NCI-H2171 (cell line): Measurements from ENCODE around the gene KDM3A.
"Not testable (repeated sequence)": the region's sequence is repeated elsewhere in the genome, so short reads cannot be mapped to it uniquely, and the experiment has no call there.

Experiments
- DNase-seq: peaks from one replicate; lab custom pipeline; 2025; lab: John Stamatoyannopoulos, UW

Gene KDM3A

DNA sequence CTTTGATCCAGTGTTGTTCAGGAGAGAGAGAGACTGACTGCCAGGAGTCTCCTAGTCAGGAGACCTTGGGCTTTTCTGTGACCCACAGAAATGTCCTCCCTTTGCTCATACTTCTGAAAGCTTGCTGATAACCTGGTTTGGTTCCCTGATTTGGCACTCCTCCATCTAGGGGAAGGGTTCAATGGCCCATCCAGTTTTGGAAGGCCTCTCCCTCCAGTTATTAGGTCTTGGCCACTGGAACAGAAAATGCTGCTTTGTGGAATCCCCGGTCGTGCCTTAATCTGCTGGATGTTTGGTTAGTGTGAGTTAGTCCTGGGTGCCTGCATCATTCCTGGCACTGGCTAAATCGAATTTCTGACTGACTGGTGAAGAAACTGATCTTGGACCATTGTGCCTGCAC lies 35.7 kb downstream of the KDM3A start:
- no peak for DNase-seq

DNA sequence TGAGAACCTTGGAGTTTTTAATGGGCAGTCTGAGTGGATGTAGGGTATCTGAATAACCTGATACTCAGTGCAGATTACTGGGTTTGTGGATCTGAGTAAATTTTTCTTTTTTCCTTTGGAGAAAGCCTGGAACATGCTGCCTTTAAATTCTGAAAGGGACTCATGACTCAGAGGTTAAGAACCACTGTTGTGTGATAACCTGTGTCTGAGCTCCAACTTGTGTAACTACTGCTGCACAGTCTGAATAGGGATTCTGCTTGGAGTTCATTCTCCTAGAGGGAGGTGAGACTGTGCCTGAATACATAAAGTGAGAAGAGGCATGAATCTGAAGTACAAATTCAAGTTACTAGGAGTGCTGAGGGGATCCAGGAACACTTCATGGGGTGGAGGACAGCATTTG lies 36.2 kb downstream of the KDM3A start:
- DNase-seq: no peak

DNA sequence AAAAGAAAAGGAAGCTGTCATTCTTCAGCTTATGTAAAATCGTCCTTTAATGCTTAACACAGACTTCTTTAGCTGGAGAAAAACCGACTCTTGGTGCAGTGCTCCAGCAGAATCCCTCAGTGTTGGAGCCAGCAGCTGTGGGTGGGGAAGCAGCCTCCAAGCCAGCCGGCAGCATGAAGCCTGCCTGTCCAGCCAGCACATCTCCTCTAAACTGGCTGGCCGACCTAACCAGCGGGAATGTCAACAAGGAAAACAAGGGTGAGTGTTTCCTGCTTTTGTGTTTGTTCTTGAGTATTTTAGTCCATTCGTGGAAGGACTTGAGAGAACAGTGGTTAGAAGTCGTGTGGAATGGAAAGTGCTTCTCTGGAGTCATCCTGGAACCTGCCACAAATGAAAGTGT lies 38.9 kb downstream of the KDM3A start:
- no peak for DNase-seq

DNA sequence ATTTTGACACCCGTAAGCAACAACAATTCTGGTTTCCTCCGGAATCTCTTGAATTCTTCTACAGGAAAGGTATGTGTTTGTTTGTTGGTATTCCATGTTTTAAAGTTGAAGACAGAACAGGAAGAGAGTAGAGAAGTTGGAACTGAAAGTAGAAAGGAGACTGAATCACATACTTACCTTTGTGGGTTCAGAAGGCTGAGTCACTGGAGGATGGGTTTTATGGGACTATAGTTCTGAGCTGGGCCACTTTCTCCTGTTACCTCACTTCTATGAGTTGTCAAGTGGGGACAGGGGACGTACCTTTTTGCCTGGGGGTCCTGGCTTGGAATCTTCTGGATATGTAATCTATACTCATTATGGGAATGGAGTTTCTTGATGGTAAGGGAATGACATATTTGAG lies 40.9 kb downstream of the KDM3A start:
- no peak for DNase-seq

DNA sequence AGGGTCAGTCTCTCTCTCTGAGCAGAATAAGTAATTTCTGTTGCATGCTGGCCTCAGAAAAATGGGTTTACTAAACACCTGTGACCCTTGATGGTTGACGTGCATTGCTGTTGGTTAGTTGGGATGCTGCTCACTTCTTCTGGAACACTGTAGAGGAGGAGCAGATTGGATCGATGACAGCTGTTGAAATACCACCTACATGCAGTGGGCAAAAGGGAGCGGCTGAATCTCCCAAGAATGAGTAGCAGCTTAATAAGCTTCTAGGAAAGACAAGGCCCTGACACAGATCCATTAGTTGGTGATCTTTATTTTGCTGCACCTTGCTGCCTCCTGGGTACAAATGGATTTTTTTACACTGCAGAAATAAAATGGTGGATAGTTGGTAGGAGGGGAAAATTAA lies 43.2 kb downstream of the KDM3A start:
- no peak for DNase-seq

DNA sequence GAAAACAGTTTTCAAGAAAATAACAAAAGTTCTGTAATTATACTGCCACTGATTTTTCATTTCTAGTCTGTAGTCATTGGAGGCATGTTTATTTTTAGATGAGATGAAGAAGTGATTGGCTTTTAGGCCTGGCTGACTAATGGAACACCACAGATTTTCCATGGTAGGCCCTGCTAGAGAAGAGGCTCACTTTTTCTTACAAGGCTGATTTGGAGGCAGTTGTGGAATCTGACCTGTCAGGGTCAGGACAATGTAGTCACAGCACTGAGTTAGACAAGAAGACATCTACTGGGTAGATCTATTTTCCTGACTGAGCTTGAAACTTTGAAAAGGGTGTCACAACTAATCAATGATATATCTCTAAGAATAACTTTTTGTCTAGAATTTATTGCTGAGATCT lies 43.9 kb downstream of the KDM3A start:
- DNase-seq: no peak

GRCh38 chr2:86485802-86486201 lies 44.6 kb downstream of the KDM3A start:
- no peak for DNase-seq

GRCh38 chr2:86487062-86487461 lies 45.9 kb downstream of the KDM3A start:
- DNase-seq: no peak

- no peak for DNase-seq
Observed at GRCh38 chr2:86488561-86489250, 47.5 kb downstream of the KDM3A start.

GRCh38 chr2:86489542-86489941 lies 48.4 kb downstream of the KDM3A start:
- DNase-seq: no peak

- DNase-seq: no peak
Observed at GRCh38 chr2:86490245-86490644, 49.1 kb downstream of the KDM3A start.

- DNase-seq: no peak
Observed at GRCh38 chr2:86491088-86491487, 49.9 kb downstream of the KDM3A start.

DNA sequence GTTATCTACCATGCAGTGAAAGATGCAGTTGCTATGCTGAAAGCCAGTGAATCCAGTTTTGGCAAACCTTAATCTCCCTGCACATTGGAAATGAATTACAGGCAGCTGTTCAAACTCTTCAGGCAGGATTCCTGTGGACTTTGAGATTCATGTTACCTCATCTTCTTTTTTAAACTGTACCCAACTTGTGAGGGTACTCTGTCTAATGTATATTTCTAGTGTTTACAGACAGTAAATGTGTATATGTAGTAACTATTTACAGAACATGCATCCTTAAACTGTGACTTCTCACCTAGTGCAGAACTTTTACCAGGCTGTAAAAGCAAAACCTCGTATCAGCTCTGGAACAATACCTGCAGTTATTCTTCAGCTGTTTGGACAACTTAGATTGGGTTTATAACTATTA lies 50.9 kb downstream of the KDM3A start:
- no peak for DNase-seq

GRCh38 chr2:86496391-86496790 lies 55.2 kb downstream of the KDM3A start:
- not testable (repeated sequence) for DNase-seq

GRCh38 chr2:86498468-86499260 lies 57.5 kb downstream of the KDM3A start:
- no peak for DNase-seq

DNA sequence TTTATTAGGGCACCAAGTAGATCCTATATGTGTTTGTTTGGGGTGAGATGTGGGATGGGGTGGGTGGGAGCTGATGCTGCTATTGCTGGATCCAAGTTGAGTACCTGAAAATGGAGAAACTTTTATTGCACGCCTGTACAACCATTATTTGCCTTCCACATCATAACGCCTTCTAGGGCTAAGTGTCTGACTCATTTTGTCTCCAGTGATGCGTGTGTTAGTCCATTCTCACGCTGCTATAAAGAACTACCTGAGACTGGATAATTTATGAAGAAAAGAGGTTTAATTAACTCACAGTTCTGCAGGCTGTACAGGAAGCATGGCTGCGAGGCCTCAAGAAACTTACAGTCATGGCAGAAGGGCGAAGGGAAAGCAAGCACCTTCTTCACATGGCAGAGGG lies 58.2 kb downstream of the KDM3A start:
- DNase-seq: no peak

DNA sequence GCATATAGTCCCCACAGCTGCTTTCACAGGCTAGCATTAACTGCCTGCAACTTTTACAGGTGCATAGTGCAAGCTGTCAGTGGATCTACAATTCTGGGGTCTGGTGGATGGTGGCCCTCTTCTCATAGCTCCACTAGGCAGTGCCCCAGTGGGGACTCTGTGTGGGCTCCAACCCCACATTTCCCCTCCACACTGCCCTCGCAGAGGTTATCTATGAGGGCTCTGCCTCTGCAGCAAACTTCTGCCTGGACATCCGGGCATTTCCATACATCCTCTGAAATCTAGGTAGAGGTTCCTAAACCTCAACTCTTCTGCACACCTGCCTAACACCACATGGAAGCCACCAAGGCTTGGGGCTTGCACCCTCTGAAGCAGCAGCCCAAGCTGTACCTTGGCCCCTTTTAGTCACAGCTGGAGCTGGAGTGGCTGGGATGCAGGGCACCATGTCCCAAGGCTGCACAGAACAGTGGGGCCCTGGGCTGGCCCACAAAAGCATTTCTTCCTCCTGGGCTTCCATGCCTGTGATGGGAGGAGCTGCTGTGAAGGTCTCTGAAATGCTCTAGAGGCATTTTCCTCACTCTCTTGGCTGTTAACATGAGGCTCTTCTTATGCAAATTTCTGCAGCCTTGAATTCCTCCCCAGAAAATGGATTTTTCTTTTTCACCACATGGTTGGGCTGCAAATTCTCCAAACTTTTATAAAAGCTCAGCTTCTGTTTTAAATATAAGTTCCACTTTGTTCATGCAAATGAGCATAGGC lies 59.3 kb downstream of the KDM3A start:
- DNase-seq: no peak

DNA sequence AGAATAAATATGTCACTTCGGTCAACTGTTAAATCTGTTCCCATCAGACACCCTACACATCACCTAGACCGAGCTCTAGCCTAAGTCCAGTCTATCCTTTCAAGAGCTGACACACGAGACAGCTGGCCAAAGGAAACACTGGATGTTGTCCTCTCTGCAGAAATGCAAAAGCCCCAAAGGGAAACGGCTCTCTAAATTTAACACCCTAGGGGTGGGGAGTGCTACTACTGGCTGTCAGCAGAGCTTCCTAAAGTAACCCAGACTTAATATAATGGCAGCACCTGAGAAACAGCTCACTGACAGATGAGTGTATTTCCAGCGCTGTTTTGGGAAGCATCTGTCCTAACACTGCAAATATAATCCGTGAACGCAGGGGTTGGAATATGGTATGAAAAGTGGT lies 66.4 kb downstream of the KDM3A start:
- DNase-seq: no peak

GRCh38 chr2:86510436-86510933 lies 69.3 kb downstream of the KDM3A start:
- no peak for DNase-seq

DNA sequence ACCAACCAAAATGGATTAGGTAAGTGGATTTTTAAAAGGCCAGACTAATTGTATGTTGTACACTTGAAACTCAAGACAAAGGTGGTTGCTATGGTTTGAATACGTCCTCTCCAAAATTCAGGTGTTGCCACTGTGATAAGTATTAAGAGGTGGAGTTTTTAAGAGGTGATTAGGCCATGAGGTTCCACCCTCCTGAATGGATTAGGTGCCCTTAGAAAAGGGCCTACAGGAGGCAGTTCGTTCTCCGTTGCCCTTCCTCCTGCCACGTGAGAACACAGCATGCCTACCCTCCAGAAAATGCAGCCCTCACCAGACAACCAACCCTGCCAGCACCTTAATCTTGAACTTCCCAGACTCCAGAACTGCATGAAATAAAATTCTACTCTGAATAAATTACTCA lies 70.9 kb downstream of the KDM3A start:
- DNase-seq: no peak

DNA sequence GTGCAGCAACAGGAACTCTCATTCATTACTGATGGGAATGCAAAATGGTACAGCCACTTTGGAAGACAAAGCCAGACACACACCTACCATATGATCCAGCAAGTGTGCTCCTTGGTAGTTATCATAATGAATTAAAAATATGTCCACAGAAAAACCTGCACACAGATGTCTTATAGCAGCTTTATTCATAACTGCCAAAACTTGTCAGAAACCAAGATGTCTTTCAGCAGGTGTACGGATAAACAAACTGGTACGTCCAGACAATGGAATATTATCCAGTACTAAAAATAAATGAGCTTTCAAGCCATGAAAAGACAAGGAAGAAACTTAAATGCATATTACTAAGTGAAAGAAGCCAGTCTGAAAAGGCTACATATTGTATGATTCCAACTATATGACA lies 71.7 kb downstream of the KDM3A start:
- no peak for DNase-seq

DNA sequence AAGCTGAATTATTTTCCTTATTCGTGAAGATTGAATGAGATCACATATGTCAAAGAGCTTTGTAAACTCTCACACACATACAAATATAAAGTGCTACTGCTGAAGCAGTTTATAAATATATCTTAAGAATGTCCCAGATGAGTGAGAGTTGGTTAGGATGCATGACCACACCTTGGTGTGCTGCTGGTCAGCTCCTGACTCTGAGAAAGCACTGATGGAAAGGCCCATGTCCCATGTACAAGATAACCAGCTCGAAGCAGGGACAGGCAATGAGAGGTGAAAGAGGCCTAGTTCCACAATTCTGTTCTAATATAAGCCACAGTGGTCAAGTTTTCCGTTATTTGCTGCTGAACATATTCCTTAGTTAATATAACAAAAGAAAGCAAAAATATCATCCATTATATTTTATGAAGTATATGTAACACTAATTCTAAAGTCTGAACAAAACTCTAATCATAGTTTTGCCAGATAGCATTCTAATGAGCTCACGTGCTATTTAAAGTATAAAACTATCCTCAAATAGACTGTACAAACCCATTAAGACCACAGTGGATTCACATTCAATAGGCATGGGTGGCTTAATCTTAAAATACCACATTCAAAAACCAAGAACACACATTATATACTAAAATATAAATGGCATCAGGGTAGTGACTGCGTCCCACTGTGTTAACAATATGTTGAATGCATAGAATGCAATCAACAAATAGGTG lies 72.9 kb downstream of the KDM3A start:
- DNase-seq: no peak
